ENCODE results near the gene NDEL1.

NDEL1 gene

DNA sequence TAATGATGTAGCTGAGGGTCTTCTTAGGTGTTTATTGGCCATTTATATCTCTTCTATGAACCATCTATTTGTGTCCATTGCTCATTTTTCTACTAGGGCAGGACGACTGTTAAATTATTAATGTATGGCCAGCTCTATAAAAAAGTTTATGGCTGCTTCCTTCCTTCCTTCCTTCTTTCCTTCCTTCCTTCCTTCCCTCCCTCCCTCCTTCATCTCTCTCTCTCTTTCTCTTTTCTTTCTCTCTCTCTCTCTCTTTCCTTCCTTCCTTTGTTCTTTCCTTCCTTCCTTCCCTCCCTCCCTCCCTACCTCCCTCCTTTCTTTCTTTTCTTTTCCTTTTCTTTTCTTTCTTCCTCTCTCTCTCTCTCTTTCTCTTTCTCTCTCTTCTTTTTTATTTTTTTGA is 17.2 kb upstream of the NDEL1 start:
- no peak for DNase-seq

- DNase-seq, result no peak
Measured at GRCh38 chr17:8419305-8419704, 16.4 kb upstream of the NDEL1 start.

DNA sequence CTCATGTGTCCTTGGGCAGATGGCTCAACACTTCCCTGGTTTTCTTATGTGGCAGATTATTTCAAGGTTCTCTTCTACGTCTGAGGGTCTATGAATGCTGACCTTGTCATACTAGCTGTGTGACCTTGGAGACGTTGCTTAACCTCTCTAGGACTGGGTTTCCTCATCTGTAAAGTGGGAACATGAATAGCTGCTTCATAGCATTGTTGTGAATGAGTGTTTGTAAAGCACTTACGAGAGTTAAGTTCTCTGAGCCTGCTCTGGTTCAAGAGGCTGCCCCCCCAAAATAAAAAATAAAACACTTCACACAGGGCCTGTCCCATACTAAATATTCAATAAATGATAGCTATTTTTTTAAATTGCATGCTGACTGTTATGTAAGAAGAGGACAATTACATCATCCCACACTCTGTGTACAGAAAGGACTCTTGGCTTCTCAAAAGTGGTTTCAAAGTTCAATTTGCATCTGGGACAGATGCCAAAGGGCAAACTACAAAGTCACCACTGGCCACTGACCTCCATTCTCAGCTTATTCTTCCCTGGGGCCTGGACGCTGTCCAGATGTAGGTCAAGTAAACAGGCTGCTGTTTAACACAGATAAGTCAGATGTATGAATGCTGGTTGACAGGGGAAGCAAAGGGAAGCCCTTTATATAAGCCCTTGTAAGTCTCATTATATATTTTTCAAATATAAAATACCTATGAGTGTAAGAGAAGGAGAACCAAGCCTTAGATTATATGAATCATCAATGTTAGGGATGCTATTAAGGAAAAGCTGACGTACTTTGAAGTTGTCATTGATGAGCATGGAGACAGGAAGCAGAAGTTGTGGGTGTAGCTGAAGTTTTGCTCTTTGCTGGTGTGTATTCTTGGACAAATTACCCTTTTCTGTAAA is 15.4 kb upstream of the NDEL1 start:
- no peak for DNase-seq

DNA sequence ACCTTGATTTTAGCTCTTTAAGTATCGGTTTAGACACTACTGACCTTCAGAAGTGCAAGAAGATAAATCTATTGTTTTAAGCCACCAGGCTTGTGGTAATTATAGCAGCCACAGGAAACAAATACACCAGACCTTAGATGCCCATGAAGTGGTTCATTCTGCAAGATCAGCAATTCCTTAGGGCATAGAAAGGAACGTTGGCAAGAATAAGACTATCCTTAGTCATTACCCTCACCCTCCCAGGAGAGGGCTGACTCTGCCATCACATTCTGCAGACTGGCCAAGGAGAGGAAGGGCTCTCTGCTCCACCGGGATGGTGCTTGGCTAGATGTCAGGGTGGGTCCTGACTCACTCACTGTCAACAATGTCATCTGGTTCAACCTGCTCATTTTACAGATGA is 14.1 kb upstream of the NDEL1 start:
- DNase-seq, result no peak

DNA sequence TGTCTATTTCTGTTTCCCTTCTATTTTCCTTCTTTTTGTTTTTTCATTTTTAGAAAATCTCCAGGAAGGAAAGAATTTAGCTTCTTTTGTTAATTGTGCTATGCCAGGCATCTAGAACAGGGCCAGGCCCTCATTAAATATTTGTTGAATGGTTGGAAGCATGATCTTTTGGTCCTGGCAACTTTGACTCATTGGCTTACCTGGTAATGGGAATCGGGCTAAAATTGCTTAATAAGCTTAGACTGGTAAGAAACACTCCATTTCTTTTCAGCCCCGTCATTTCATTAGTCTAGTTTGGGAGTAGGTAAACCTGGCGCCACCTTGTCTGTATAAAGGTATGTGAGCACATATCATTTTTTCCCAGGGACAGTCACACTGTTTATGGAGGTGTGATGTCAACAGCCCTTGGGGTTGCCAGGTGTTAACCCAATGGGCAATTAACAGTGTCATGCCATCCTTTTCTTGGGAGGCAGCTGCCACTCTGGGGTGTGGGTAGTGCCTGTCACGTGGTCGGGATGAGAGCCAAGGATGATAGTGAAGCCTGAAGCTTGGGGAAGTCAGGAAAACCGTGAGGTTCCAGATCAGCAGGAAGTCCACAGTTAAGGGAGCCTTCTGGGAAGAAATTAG is 9.5 kb upstream of the NDEL1 start:
- DNase-seq, result no peak

DNA sequence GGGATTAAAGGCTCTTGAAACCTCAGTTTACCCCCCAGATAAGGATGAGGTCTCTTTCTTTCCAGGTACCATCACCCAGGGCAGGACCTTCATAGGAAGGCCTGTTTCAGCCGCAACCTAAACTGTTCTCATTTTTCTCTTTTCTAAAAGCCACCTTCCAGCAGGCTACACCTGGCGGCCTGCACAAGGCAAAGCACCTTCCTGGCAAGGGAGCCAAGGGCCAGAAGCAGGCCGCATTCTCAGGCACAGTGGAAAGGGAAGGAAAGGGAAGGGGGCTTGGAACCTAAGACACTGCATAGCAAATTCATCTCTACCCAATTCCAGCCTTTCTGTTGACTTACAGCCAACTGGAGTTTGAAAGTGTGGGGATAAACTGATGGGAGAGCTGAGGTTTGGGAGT is 8.9 kb upstream of the NDEL1 start:
- no peak for DNase-seq

DNA sequence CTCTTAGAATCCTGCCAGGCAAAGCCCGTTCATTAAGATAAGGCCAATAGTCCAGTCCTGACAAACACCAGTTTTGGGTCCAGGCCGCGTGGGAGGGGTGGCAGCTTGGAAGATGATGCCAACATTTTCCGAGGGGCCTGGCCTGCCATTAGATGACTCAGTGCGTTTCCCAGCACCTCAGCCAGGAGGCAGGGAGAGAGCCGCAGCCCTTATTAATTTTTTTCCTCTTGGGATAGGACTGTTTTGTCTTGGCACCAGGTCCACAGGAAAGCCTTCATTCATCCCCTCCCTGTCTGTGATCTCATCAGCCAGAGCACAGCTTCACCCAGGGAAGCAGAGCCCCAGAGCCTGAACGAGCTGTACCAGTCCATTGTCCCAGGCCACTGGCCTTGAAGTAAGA is 4.7 kb upstream of the NDEL1 start:
- no peak for DNase-seq

DNA sequence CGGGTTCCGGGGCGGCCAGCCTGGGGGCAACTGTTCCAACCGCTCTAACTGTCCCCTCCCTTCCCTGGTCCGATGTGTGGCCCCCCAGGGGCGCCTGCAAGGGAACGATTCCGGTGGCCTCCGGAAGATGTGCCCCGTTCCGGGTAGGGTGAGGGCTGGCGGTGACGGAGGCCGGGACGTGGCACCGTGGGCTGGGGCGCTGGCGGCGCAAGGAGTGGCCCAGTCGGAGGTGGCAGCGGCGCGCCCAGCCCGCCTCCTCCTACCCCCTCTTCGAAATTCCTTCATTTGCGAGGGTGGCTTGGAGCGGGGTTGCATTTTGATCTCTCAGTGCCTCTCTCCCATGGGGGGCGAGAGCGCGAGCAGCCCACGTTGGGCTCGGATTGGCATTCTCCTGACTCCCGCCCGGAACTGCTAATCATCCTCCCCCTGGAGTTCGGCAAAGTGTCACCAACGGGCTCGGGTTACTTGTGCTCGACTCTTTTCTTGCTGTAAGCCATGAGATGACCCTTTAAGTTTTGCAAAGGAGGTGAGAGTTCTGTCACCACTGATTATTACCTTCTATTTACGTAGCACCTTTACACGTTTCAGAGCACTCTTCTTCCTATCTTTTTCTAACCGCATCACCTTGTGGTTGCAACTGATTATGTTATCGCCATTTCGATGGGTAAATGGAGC is 622 bp downstream of the NDEL1 start:
- no peak for DNase-seq

DNA sequence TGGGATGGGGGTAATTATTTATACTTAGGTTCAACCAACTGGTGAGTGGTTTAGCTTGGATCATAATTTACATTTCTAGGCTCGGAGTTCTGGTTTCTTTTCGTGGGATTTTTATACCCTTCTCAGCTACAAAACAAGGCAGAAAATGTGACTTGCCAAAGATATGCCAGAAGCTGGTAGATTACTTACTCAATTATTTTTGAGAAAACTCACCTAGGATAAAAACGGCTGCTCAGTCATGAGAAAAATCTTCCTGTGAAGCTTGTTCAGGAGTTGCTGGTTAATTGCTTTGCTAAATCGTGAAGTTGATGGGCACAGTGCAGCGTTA is 1.1 kb downstream of the NDEL1 start:
- DNase-seq, result no peak

DNA sequence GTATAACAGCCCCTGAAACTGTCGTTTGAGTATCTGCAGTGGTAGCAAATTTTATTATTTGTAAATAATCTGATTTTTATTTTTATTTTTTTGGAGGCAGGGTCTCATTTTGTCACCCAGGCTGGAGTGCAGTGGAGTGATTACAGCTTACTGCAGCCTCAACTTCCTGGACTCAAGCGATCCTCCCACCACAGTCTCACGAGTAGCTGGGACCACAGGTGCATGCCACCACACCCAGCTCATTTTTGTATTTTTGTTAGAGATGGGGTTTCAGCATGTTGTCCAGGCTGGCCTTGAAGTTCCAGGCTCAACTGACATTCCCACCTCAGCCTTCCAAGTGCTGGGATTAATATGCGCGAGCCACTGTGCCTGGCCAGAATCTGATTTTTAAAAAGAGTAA is 2.8 kb downstream of the NDEL1 start:
- DNase-seq, result no peak

- no peak for DNase-seq
Measured at GRCh38 chr17:8439681-8440080, 4.0 kb downstream of the NDEL1 start.

DNA sequence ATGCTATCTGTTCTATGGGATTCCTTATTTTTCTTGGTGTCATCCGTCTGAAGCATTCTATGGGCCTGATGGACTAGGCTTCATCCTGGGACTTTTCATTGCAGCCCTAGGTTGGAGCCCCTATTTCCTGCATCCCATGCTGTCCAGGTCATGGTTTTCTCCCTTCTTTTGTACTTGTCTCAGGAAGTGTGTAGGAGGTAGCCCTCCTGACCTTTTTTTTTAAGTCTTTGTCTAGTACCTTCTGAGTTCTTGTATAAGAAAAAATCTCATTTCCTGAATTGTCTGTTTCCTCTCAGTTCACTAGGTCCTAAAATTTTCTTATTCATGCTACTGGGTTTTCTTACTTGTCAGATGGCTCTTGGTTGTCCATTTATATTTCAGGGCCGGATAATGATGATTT is 6.0 kb downstream of the NDEL1 start:
- DNase-seq, result no peak

- DNase-seq, result no peak
Measured at GRCh38 chr17:8442310-8442709, 6.6 kb downstream of the NDEL1 start.

- DNase-seq, result no peak
Measured at GRCh38 chr17:8443756-8444155, 8.1 kb downstream of the NDEL1 start.

DNA sequence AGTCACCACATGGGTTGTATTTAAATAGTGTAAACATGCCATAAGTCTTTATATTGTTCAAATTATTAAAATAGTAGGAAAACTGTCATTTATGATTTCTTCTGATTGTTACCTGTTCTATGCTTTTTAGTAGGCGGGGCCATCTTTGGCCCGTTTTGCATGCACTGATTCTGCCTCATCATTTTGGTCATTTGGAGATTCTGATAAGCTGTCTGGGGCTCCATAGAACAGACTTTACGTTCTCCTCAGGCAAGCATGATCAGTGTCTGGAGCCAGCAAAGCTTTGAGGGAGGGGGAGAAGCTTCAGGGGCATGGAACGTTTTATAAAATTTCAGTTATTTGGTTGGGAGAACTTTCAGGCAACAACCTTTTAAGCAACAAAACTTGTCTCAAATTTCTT is 8.8 kb downstream of the NDEL1 start:
- DNase-seq, result no peak

DNA sequence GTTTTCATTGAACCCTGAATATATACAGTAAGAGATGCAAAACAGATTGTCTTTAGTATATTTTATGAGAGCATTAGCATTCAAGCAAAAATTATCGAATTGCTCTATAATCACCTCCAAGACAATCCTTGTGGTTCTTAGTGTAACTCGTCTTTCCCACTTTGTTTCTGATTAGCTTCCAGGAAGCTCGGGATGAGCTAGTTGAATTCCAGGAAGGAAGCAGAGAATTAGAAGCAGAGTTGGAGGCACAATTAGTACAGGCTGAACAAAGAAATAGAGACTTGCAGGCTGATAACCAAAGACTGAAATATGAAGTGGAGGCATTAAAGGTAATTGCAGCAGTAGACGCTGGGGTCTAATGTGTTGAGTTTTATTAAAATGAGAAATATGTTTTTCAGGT is 9.9 kb downstream of the NDEL1 start:
- DNase-seq, result no peak

DNA sequence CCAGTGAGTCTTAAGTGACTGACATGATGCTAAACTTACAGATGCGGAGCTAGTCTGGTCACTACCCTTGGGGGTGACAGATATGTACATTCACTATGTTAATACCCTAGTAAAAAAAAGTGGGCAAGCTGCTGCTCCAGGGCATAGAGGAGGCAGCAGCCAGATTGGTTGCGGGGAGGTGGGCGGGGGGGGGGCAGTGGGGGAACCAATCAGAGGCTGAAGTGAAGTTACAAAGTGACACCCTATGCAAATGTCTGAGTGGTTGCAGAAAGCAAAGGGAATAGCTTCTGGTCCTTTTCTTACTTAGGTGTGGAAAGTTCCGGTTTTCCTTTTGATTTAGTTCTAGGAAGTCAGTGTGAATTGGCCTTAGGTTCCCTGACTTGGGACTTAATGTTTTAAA is 12.1 kb downstream of the NDEL1 start:
- no peak for DNase-seq

- DNase-seq, result no peak
Measured at GRCh38 chr17:8448310-8448709, 12.6 kb downstream of the NDEL1 start.

GRCh38 chr17:8451933-8452614 is 16.4 kb downstream of the NDEL1 start:
- no peak for DNase-seq

DNA sequence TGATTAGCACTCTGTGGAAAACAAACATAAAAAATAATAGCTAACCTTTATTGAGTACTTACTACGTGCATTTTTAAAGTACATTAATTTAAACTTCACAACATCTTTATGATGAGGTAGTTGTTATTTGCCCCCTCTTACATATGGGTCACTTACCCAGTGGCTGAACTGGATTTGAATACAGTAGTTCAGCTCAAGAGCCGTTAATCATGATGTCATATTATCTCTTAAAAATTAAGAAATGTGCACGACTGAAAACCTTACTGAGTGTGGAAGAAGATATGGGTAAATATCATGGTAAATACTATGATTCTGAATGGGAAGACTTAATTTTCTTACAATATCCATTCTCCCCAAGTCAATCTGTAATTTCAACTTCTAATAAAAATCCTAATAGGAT is 17.6 kb downstream of the NDEL1 start:
- no peak for DNase-seq

DNA sequence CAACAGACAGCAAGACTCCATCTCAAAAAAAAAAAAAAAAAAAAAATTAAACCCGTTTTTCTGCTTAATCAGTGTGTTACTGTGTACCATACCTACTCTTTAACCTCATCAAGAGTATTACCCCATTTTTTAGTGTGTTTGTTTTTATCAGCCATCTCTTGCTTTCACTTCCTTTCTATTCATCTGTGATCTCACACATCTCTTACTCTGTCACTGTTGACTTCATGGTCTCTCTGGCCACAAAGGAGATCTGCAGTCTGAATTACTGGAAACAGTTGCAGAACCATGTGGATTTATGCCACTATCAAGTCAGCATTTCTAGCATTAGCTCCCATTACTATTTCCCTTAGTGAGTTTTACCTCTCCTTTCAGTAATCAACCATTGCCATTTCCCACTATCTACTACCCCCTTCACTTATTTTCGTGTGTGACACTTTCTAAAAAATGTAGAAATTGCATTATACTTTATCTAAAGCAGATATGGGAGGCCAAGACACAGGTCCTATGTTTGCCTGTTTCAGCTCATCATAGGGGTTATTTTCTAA is 20.1 kb downstream of the NDEL1 start:
- DNase-seq, result no peak

DNA sequence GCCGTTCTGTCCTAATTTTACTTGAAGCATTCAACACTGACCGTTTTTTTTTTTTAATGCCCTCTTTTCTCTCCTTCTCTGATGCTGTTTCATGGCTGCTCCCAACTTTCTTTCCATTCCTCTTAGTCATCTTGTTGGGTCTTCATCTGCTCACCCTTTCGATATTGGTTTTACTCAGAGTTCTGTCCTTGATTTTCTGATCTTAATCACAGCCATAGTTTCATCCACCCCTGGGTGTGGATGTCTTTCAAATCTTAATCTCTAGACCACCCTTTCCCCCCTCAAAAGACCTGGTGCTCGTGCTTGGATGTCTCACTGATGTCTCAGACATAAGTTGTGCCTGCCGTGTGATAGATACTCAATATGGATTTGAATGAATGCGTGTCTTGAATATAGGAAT is 22.4 kb downstream of the NDEL1 start:
- no peak for DNase-seq

GRCh38 chr17:8459107-8459506 is 23.4 kb downstream of the NDEL1 start:
- no peak for DNase-seq

Measured in NCI-H2029 treated with DMSO at 0.1 percent for 48 hours (cell line).